ENCODE data around the gene REC8.
"Not testable (repeated sequence)": the region's sequence is repeated elsewhere in the genome, so short reads cannot be mapped to it uniquely, and the experiment has no call there.

The REC8 gene

DNA sequence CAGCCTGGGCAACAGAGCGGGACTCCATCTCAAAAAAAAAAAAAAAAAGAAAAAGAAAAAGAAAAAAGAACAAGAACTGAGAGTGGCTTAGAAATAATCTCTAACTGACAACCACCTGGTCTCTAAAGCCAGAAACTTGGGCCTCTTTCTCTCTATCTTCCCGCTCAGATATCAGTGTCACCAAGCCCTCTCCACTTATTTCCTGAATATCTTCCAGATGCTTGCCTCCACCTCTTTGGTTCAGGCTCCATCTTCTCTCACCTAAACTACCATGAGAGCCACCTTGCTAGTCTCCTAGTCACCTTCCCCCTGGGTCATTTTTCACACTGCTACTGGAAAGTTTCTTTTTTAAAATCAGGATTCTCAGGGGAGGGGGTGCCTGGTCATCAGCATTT lies 25.2 kb downstream of the REC8 start:
- TF ChIP-seq CTCF (IDR thresholded peaks at IDR 0.05; ENCODE audit: low read depth, low read length, missing control alignments): no peak
- DNase-seq (ENCODE audit: low read depth): no peak
- H3K4me3 ChIP-seq (ENCODE audit: low read depth, low read length): peak overlapping the region; percentile 94

- TF ChIP-seq CTCF (IDR thresholded peaks at IDR 0.05; ENCODE audit: low read depth, low read length, missing control alignments): no peak
- DNase-seq (ENCODE audit: low read depth): no peak
Measured at GRCh38 chr14:24198814-24199524, 27.1 kb downstream of the REC8 start.

DNA sequence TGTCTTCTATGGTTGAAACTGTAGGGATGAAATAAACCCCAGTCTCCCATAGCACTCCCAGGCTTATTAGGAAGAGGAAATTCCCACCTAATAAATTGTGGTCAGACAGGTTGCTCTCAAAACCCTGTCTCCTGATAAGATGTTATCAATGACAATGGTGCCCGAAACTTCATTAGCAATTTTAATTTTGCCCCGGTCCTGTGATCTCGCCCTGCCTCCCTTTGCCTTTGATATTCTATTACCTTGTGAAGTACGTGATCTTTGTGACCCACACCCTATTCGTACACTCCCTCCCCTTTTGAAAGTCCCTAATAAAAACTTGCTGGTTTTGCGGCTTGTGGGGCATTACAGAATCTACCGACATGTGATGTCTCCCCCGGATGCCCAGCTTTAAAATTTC lies 30.7 kb downstream of the REC8 start:
- not testable (repeated sequence) for H3K4me3 ChIP-seq (ENCODE audit: low read depth, low read length); DNase-seq (ENCODE audit: low read depth)

More at GRCh38 chr14:24198814-24199524, 27.1 kb downstream of the REC8 start:
- H3K4me3 ChIP-seq (ENCODE audit: low read depth, low read length): no peak overlapping the region

- H3K4me3 ChIP-seq (ENCODE audit: low read depth, low read length); DNase-seq (ENCODE audit: low read depth): not testable (repeated sequence)
Measured at GRCh38 chr14:24203249-24203886, 31.5 kb downstream of the REC8 start.

DNA sequence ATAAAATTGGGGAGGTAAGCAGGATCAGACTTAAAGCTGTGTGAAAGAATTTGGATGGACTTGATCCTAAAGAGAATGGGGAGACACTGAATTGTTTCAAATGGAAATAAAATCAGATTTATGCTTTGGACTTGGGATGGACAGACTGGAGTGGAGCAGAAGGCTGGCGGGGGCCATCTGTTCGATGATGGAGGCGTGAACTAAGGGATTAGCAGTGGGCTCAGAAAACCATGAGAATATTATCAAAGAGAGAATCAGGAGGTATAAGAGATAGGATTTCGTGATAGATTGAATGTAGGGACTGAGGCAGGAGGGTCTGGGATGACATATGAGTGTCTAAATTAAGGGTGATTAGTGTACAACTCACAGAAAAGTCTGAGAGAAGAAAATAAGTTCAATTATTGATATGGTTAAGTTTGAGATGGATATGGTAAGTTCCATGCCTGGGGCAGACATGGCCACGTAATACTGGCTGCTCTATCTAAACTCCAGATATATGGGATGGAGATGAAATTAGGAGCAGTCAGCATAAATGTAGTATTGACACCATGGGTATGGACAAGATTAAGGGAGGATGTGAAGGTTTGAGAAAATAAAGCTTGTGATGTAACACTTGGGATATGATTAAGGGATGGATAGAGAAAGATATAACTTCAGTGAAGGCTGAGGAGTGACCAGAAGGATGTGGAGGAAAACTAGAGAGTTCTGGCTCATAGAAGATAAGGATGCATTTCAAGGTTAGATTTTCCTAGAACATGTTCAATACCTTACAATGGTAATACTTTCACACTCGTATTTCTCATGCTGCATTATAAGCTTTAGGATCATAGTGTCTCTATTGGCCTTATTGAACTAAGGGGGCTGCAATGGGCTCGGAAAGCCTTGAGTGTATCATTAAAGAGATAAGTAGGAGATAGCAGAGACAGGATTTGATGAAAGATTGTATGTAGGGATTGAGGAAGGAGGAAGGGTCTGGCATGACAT lies 32.6 kb downstream of the REC8 start:
- no peak for DNase-seq (ENCODE audit: low read depth)
- H3K4me3 ChIP-seq (ENCODE audit: low read depth, low read length): no peak overlapping the region
- TF ChIP-seq CTCF (IDR thresholded peaks at IDR 0.05; ENCODE audit: low read depth, low read length, missing control alignments): no peak

DNA sequence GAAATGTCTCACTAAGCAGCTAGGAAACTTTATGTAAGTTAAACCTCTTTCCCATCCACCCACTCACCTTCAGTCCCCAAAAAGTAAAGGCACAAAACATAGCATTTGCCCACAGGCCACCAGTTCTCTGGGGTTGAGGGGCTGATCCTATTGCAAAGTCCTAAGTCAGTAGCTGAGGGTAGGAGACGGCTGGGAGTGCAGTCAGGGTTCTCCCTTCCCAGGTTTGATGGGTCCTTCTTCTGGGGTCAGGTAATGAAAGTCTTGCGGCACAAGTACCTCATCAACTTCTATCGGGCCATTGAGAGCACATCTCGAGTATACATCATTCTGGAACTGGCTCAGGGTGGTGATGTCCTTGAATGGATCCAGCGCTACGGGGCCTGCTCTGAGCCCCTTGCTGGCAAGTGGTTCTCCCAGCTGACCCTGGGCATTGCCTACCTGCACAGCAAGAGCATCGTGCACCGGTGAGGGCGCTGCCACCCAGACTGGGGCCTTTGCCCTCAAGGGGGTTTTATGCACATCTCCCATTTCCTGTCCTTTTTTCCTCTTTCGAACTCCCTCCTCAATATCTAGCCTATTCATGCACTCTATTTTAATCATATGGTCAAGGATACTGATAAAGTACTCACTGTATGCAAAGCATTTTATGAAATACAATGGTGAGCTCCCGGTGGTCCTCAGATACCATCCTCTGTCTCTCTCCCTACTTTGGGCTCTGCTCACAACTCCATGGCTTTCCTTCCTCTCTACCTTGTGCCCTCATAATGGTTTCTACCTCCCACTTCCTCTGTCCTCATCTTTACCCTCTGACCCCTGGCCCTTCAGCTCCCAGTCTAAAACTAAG lies 34.6 kb downstream of the REC8 start:
- no peak for DNase-seq (ENCODE audit: low read depth)
- no peak for TF ChIP-seq CTCF (IDR thresholded peaks at IDR 0.05; ENCODE audit: low read depth, low read length, missing control alignments)

DNA sequence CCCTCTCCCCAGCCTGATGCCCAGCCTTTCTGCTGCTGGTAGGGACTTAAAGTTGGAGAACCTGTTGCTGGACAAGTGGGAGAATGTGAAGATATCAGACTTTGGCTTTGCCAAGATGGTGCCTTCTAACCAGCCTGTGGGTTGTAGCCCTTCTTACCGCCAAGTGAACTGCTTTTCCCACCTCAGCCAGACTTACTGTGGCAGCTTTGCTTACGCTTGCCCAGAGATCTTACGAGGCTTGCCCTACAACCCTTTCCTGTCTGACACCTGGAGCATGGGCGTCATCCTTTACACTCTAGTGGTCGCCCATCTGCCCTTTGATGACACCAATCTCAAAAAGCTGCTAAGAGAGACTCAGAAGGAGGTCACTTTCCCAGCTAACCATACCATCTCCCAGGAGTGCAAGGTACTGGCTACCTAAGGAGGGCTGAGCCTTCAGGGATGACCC lies 35.2 kb downstream of the REC8 start:
- DNase-seq (ENCODE audit: low read depth): no peak
- H3K4me3 ChIP-seq (ENCODE audit: low read depth, low read length): no peak overlapping the region
- TF ChIP-seq CTCF (IDR thresholded peaks at IDR 0.05; ENCODE audit: low read depth, low read length, missing control alignments): no peak

More for the DNA sequence above, 34.6 kb downstream of the REC8 start:
- H3K4me3 ChIP-seq (ENCODE audit: low read depth, low read length): no peak overlapping the region

Measured in GM12864 (cell line).